H9 (cell line): ENCODE results near the gene SMARCE1. TPM values are rescaled to one million over a fixed set of nuclear protein-coding genes. Genes with fewer than 3 reads are reported as not detected.

Experiments
- DNase-seq: peaks from one replicate; pipeline ENCODE4 v3.0.0-alpha.2; 2017
- H2AFZ ChIP-seq: one replicate; pipeline ENCODE4 v1.6.1; 2013; ENCODE audit warnings: mild to moderate bottlenecking, low read length, control low read depth, moderate library complexity
- H2AK5ac ChIP-seq: 2 replicates; pipeline ENCODE4 v1.6.1; 2013; ENCODE audit warnings: low read length, control low read depth, mixed read lengths; ENCODE audit not compliant: insufficient read length
- H2BK120ac ChIP-seq: one replicate; pipeline ENCODE4 v1.6.1; 2013; ENCODE audit warnings: low read depth, mild to moderate bottlenecking, low read length, control low read depth, inconsistent platforms; ENCODE audit not compliant: poor library complexity, severe bottlenecking
- H2BK12ac ChIP-seq: 2 replicates; pipeline ENCODE4 v1.6.1; 2013; ENCODE audit warnings: low read length, control low read depth, mixed read lengths, low read depth; ENCODE audit not compliant: insufficient read length
- H2BK15ac ChIP-seq: 2 replicates; pipeline ENCODE4 v1.6.1; 2013; ENCODE audit warnings: low read depth, low read length, control low read depth
- H2BK20ac ChIP-seq: one replicate; pipeline ENCODE4 v1.6.1; 2013; ENCODE audit warnings: low read depth, mild to moderate bottlenecking, low read length, control low read depth, inconsistent platforms; ENCODE audit not compliant: poor library complexity, severe bottlenecking
- H2BK5ac ChIP-seq: 2 replicates; pipeline ENCODE4 v1.6.1; 2013; ENCODE audit warnings: low read length, control low read depth, mixed read lengths; ENCODE audit not compliant: insufficient read length
- H3K14ac ChIP-seq: 2 replicates; pipeline ENCODE4 v1.6.1; 2013; ENCODE audit warnings: low read length, control low read depth; ENCODE audit not compliant: insufficient read depth
- H3K18ac ChIP-seq: 2 replicates; pipeline ENCODE4 v1.6.1; 2013; ENCODE audit warnings: low read depth, mild to moderate bottlenecking, mixed read lengths, low read length, control low read depth; ENCODE audit not compliant: insufficient read length
- H3K23ac ChIP-seq: 2 replicates; pipeline ENCODE4 v1.6.1; 2013; ENCODE audit warnings: low read length, control low read depth, mixed read lengths, low read depth; ENCODE audit not compliant: insufficient read length
- H3K23me2 ChIP-seq: 2 replicates; pipeline ENCODE4 v1.6.1; 2013; ENCODE audit warnings: low read depth, mild to moderate bottlenecking, mixed read lengths, low read length, control low read depth; ENCODE audit not compliant: insufficient read length, poor library complexity, severe bottlenecking
- H3K27ac ChIP-seq: 2 replicates; pipeline ENCODE4 v1.5.1; 2013; ENCODE audit warnings: low read length, control low read depth, mixed read lengths, low read depth; ENCODE audit not compliant: insufficient read length
- H3K27me3 ChIP-seq: 2 replicates; pipeline ENCODE4 v1.6.1; 2013; ENCODE audit warnings: low read length, control low read depth, inconsistent platforms; ENCODE audit not compliant: insufficient read depth
- H3K4ac ChIP-seq: 2 replicates; pipeline ENCODE4 v1.6.1; 2013; ENCODE audit warnings: low read depth, mild to moderate bottlenecking, control low read depth, inconsistent platforms, low read length, moderate library complexity
- H3K4me1 ChIP-seq: 2 replicates; pipeline ENCODE4 v1.6.1; 2013; ENCODE audit warnings: low read length, control low read depth, inconsistent platforms; ENCODE audit not compliant: insufficient read depth
- H3K4me2 ChIP-seq: 2 replicates; pipeline ENCODE4 v1.6.1; 2013; ENCODE audit warnings: low read length, control low read depth, mixed read lengths; ENCODE audit not compliant: insufficient read length, insufficient read depth
- H3K56ac ChIP-seq: 2 replicates; pipeline ENCODE4 v1.6.1; 2013; ENCODE audit warnings: low read depth, mild to moderate bottlenecking, mixed read lengths, low read length, control low read depth; ENCODE audit not compliant: insufficient read length
- H3K79me1 ChIP-seq: 2 replicates; pipeline ENCODE4 v1.6.1; 2013; ENCODE audit warnings: low read depth, mild to moderate bottlenecking, moderate library complexity, low read length, control low read depth, inconsistent platforms; ENCODE audit not compliant: insufficient read depth, poor library complexity, severe bottlenecking
- H3K79me2 ChIP-seq: 2 replicates; pipeline ENCODE4 v1.6.1; 2013; ENCODE audit warnings: low read length, control low read depth, inconsistent platforms; ENCODE audit not compliant: insufficient read depth
- H3K9ac ChIP-seq: 2 replicates; pipeline ENCODE4 v1.6.1; 2013; ENCODE audit warnings: low read length, control low read depth, mixed read lengths; ENCODE audit not compliant: insufficient read length; ENCODE audit errors: extremely low read depth
- H3K9me3 ChIP-seq: one replicate; pipeline ENCODE4 v1.6.1; 2013; ENCODE audit warnings: low read depth, low read length, inconsistent platforms; ENCODE audit not compliant: control insufficient read depth
- H3T11ph ChIP-seq: one replicate; pipeline ENCODE4 v1.6.1; 2013; ENCODE audit warnings: mild to moderate bottlenecking, low read length, control low read depth, inconsistent platforms
- H4K20me1 ChIP-seq: one replicate; pipeline ENCODE4 v1.6.1; 2013; ENCODE audit not compliant: control insufficient read depth, insufficient read length, insufficient read depth
- H4K5ac ChIP-seq: 2 replicates; pipeline ENCODE4 v1.6.1; 2013; ENCODE audit warnings: low read depth, mild to moderate bottlenecking, mixed read lengths, low read length, control low read depth; ENCODE audit not compliant: insufficient read length
- H4K8ac ChIP-seq: replicated peaks from 2 replicates; pipeline ENCODE4 v1.6.1; 2013; ENCODE audit warnings: low read length, control low read depth, mixed read lengths, low read depth; ENCODE audit not compliant: insufficient read length
- H4K91ac ChIP-seq: 2 replicates; pipeline ENCODE4 v1.6.1; 2013; ENCODE audit warnings: low read depth, mild to moderate bottlenecking, moderate library complexity, mixed read lengths, low read length, control low read depth; ENCODE audit not compliant: insufficient read length
- H3K27ac Mint-ChIP-seq, 3 experiments: 2 replicates in 2 of 3; 3 replicates in 1 of 3; pipeline ENCODE4 v1.8.0; 2020 to 2021; ENCODE audit warnings: mixed read lengths in 3 of 3, mild to moderate bottlenecking in 1 of 3, moderate library complexity in 1 of 3
- H3K27me3 Mint-ChIP-seq: 2 replicates; pipeline ENCODE4 v1.8.0; 2021; ENCODE audit warnings: low read depth, mild to moderate bottlenecking, moderate library complexity, mixed read lengths
- H3K36me3 Mint-ChIP-seq, 3 experiments: 2 replicates in 2 of 3; 3 replicates in 1 of 3; pipeline ENCODE4 v1.8.0; 2020 to 2021; ENCODE audit warnings: low read depth in 3 of 3, mixed read lengths in 3 of 3; ENCODE audit not compliant: insufficient read depth in 1 of 3
- H3K4me1 Mint-ChIP-seq, 2 experiments: 2 replicates each; pipeline ENCODE4 v1.8.0; 2020; ENCODE audit warnings: mixed read lengths in 2 of 2
- H3K4me3 Mint-ChIP-seq, 2 experiments: 2 replicates in 1 of 2; 3 replicates in 1 of 2; pipeline ENCODE4 v1.8.0; 2020 to 2021; ENCODE audit warnings: mild to moderate bottlenecking in 2 of 2, mixed read lengths in 2 of 2, moderate library complexity in 1 of 2
- H3K9me3 Mint-ChIP-seq, 2 experiments: 2 replicates in 1 of 2; 3 replicates in 1 of 2; pipeline ENCODE4 v1.8.0; 2020; ENCODE audit warnings: mild to moderate bottlenecking in 2 of 2, mixed read lengths in 2 of 2, moderate library complexity in 1 of 2
- CTCF ChIP-seq: fragments of 200-600 bp; sonication (generic); conservative IDR thresholded peaks from 3 replicates; pipeline ENCODE4 v1.8.0; 2021; ENCODE audit warnings: antibody characterized with exemption, mild to moderate bottlenecking
- total RNA-seq: library from RNA; stranded (reverse); gene quantifications from 2 replicates; pipeline ENCODE4 v1.2.1, GENCODE V29; 2021

Gene SMARCE1
- total RNA-seq, 1 experiment from 2014 or later, result 122 TPM

DNA sequence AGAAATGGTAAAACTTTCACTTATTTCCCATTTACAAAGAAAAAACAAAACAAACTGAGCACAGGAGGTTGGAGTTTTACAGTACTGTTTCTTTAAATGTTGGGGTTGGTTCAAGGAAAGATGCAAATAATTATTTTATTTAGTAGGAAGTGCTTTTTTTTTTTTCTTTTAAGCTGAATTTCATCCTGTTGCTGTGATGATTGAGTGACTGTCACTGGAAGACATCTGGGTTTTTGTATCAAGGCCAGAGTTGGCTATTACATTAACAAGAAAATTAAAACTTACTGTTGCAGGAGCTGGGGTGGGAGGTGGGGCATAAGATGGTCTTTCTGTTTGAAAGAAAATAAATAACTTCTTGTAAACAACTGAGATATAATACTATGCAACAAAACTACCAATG lies 2.3 kb downstream of the SMARCE1 start:
- no peak overlapping the region for H3K9ac ChIP-seq
- H3K23me2 ChIP-seq, result peaks cover 17% of the 10 kb centered on the region
- no peak overlapping the region for H2BK12ac ChIP-seq
- no peak overlapping the region for H2AFZ ChIP-seq
- H3T11ph ChIP-seq, result no peak overlapping the region
- H3K4me1 ChIP-seq, result no peaks in the 10 kb centered on the region
- H3K27ac Mint-ChIP-seq, result 0 out of 7 replicates have a peak overlapping the region, but pooled peaks of 1 of the 3 experiments have one; percentile 8
- no peak overlapping the region for H3K14ac ChIP-seq
- no peak overlapping the region for H2BK120ac ChIP-seq
- H3K18ac ChIP-seq, result no peak overlapping the region
- no peak overlapping the region for H4K8ac ChIP-seq
- H3K36me3 Mint-ChIP-seq, result peaks cover 19 to 45% (median 43%) of the 10 kb centered on the region in 3 experiments; a peak in 6 of 7 replicates
- peaks cover 5% of the 10 kb centered on the region; the same call in 1 of the 2 replicates for H3K27me3 Mint-ChIP-seq
- H2AK5ac ChIP-seq, result no peak overlapping the region
- no peak overlapping the region for H3K4ac ChIP-seq
- no peaks in the 10 kb centered on the region for H4K20me1 ChIP-seq
- peaks cover 7% of the 10 kb centered on the region; the same call in 1 of the 2 replicates for H3K79me2 ChIP-seq
- peaks cover 5% of the 10 kb centered on the region for H3K79me1 ChIP-seq
- H4K5ac ChIP-seq, result no peak overlapping the region
- no peak overlapping the region for H2BK20ac ChIP-seq
- H3K9me3 Mint-ChIP-seq, result no peaks in the 10 kb centered on the region
- H3K4me2 ChIP-seq, result no peak overlapping the region
- no peaks in the 10 kb centered on the region for H3K9me3 ChIP-seq
- no peak for DNase-seq
- peaks cover 10 to 13% of the 10 kb centered on the region in 2 experiments for H3K4me1 Mint-ChIP-seq
- H3K27ac ChIP-seq, result no peak overlapping the region
- H3K23ac ChIP-seq, result no peak overlapping the region
- H3K56ac ChIP-seq, result no peak overlapping the region
- no peak overlapping the region for H2BK5ac ChIP-seq
- H2BK15ac ChIP-seq, result no peak overlapping the region
- no peaks in the 10 kb centered on the region for H3K27me3 ChIP-seq
- H3K4me3 Mint-ChIP-seq, result no peak overlapping the region
- TF ChIP-seq CTCF, result no peak
- no peak overlapping the region for H4K91ac ChIP-seq
